ENCODE measurements around the gene HPGD. TPM values are rescaled to one million over a fixed set of nuclear protein-coding genes. Genes with fewer than 3 reads are reported as not detected.

HPGD gene
- total RNA-seq, 1 experiment from 2014 or later = 18.6 TPM

GRCh38 chr4:174474457-174475075, 47.7 kb downstream of the HPGD start:
- DNase-seq (ENCODE audit: low spot score) = no peak

- DNase-seq (ENCODE audit: low spot score) = no peak
Observed at GRCh38 chr4:174467107-174467506, 55.2 kb downstream of the HPGD start.

GRCh38 chr4:174464949-174465348, 57.3 kb downstream of the HPGD start:
- no peak for DNase-seq (ENCODE audit: low spot score)

- peak; percentile 53 for DNase-seq (ENCODE audit: low spot score)
Observed at GRCh38 chr4:174461466-174462106, 60.7 kb downstream of the HPGD start.

GRCh38 chr4:174460684-174461083, 61.6 kb downstream of the HPGD start:
- DNase-seq (ENCODE audit: low spot score) = peak; percentile 20

GRCh38 chr4:174457468-174457867, 64.8 kb downstream of the HPGD start:
- no peak for DNase-seq (ENCODE audit: low spot score)

- DNase-seq (ENCODE audit: low spot score) = no peak
Observed at GRCh38 chr4:174454815-174455473, 67.3 kb downstream of the HPGD start.

GRCh38 chr4:174451718-174452296, 70.5 kb downstream of the HPGD start:
- DNase-seq (ENCODE audit: low spot score) = no peak

GRCh38 chr4:174450786-174451125, 71.5 kb downstream of the HPGD start:
- no peak for DNase-seq (ENCODE audit: low spot score)

- DNase-seq (ENCODE audit: low spot score) = no peak
Observed at GRCh38 chr4:174449944-174450785, 72.1 kb downstream of the HPGD start.

- no peak for DNase-seq (ENCODE audit: low spot score)
Observed at GRCh38 chr4:174449152-174449551, 73.1 kb downstream of the HPGD start.

- no peak for DNase-seq (ENCODE audit: low spot score)
Observed at GRCh38 chr4:174444390-174444789, 77.9 kb downstream of the HPGD start.

Other genes starting within 250 kb of the HPGD start
- 5.8 and 6.0 TPM in 2 replicates for gene FBXO8, start 238.8 kb downstream of the HPGD start, total RNA-seq (2014; rRNA removed; shearing (Covaris generic))
- gene CEP44, start 238.6 kb downstream of the HPGD start, total RNA-seq (2014; rRNA removed; shearing (Covaris generic)) = 2.9 and 10.0 TPM in 2 replicates